Medulla oblongata (tissue), 1 donor: ENCODE results near the gene RSPO1.

ENCODE experiments used
- DNase-seq: peaks from one replicate; pipeline ENCODE4 v3.0.0-alpha.2; 2015; ENCODE audit errors: extremely low spot score

The RSPO1 gene

GRCh38 chr1:37570528-37571334, 64.0 kb downstream of the RSPO1 start:
- DNase-seq: no peak

- no peak for DNase-seq
Observed at GRCh38 chr1:37567023-37567422, 67.7 kb downstream of the RSPO1 start.

GRCh38 chr1:37564892-37565291, 69.8 kb downstream of the RSPO1 start:
- no peak for DNase-seq

GRCh38 chr1:37562984-37563383, 71.7 kb downstream of the RSPO1 start:
- DNase-seq: no peak
